Measurements from ENCODE around the gene NR2F1-AS1. TPM values are rescaled to one million over a fixed set of nuclear protein-coding genes. Genes with fewer than 3 reads are reported as not detected.

Gene NR2F1-AS1
- total and polyA plus RNA-seq, 2 experiments from 2014 or later = 0.59 to 4.5 TPM

DNA sequence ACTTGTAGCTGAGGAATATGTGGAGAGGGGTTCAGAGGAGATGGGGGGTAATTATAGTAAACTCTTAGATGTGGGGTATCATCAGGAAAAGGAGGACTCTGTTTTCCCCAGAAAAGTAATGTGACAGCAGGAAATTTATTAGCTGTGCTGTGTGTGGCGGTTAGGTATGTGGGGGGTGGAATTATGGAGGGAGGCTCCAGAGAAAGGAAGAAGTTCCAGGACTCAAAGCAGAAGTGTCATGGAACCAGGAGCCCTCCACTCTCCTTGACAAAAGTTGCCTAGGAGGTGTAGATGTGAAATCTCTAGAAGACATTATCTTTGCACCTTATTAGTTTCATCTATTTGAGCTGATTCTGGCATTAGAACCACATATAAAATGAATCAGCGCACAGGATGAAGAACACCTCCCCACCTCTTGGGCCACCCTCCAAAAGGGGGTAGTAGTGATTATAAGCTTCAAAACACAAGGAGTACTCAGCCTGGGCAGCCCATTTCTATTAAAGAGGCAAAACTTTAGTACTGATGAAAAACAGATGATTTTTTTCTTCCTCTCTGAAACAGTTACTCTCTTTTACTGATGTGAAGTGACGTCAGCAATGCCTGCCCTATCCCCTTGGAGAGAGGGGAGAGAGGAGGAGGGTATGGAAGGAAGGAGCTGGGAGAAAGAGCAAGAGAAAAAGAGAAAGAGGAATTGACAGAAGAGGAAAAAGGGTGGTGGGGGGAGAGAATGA lies 20.2 kb upstream of the NR2F1-AS1 start:
- DNase-seq (ENCODE audit: low spot score) = peak; percentile 74
- H3K36me3 ChIP-seq (ENCODE audit: insufficient read depth) = no peaks in the 10 kb centered on the region
- Mint-ChIP-seq H3K36me3 (ENCODE audit: low read depth) (peaks cover 3% of the 10 kb centered on the region; the same call in 2 of the 3 replicates), H3K27ac (no peak overlapping the region), H3K4me3 (peak overlapping the region; percentile 46; the same call in 2 of the 3 replicates), H3K27me3 (ENCODE audit: insufficient read depth, low read depth, poor library complexity) (no peaks in the 10 kb centered on the region), H3K4me1 (peaks cover 30% of the 10 kb centered on the region), H3K9me3 (peaks cover 7% of the 10 kb centered on the region; the same call in 2 of the 3 replicates)
- TF ChIP-seq, protein P1, sequence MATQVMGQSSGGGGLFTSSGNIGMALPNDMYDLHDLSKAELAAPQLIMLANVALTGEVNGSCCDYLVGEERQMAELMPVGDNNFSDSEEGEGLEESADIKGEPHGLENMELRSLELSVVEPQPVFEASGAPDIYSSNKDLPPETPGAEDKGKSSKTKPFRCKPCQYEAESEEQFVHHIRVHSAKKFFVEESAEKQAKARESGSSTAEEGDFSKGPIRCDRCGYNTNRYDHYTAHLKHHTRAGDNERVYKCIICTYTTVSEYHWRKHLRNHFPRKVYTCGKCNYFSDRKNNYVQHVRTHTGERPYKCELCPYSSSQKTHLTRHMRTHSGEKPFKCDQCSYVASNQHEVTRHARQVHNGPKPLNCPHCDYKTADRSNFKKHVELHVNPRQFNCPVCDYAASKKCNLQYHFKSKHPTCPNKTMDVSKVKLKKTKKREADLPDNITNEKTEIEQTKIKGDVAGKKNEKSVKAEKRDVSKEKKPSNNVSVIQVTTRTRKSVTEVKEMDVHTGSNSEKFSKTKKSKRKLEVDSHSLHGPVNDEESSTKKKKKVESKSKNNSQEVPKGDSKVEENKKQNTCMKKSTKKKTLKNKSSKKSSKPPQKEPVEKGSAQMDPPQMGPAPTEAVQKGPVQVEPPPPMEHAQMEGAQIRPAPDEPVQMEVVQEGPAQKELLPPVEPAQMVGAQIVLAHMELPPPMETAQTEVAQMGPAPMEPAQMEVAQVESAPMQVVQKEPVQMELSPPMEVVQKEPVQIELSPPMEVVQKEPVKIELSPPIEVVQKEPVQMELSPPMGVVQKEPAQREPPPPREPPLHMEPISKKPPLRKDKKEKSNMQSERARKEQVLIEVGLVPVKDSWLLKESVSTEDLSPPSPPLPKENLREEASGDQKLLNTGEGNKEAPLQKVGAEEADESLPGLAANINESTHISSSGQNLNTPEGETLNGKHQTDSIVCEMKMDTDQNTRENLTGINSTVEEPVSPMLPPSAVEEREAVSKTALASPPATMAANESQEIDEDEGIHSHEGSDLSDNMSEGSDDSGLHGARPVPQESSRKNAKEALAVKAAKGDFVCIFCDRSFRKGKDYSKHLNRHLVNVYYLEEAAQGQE (IDR thresholded peaks at IDR 0.05; ENCODE audit: unreplicated experiment) = no peak
- peak; percentile 90 for TF ChIP-seq CREB1 (CRISPR knock-in tag; IDR thresholded peaks at IDR 0.05; ENCODE audit: low read depth)
- no peak overlapping the region for H3K4me3 ChIP-seq
- H4K20me1 ChIP-seq (replicated peaks; ENCODE audit: insufficient read depth) = peaks cover 40% of the 10 kb centered on the region
- H3K9me2 ChIP-seq (ENCODE audit: insufficient read depth) = no peaks in the 10 kb centered on the region
- H3K4me1 ChIP-seq (ENCODE audit: insufficient read depth) = peaks cover 68% of the 10 kb centered on the region
- H3K27me3 ChIP-seq (ENCODE audit: insufficient read depth) = peaks cover 100% of the 10 kb centered on the region
- peaks cover 38% of the 10 kb centered on the region for H3F3A ChIP-seq (replicated peaks; ENCODE audit: low read depth)
- peak; percentile 4; the same call in 2 of the 3 replicates for ATAC-seq
- H3K79me2 ChIP-seq (replicated peaks; ENCODE audit: insufficient read depth) = no peaks in the 10 kb centered on the region
- H2AFZ ChIP-seq = no peak overlapping the region
- H3K27ac ChIP-seq (ENCODE audit: low read depth) = no peak overlapping the region
- no peak overlapping the region for H3K4me2 ChIP-seq

DNA sequence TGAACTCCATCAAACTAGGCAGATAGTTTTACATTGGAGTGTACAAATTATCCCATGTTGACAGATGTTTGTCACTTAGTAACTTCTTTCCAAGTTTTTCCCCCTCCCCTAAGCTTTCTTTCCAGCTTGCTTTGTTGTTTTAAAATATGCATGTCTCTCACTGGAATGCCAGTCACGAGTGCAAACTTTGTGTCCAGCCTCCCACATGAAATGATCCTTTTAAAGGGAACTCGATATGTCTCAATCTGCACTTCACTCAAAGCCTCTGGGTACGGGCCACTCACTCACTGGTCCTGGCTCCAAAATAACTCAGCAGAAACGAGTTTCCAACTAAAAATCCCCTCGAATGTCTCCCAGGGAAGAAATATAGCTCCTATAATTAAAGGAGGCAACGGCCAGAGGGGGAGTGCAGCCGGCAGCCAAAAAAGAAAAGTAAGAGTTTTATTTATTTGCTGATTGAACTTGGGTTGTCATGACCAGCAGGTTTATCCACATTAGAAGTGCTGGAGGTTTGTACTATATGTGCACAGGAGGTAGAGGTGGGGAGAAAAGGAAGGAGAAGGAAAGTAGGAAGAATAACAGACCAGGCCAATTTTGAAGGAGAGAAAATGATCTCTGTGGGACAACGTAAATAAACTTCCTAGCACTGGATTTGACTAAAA lies 19.5 kb upstream of the NR2F1-AS1 start:
- Mint-ChIP-seq H3K9me3 (peaks cover 7% of the 10 kb centered on the region; the same call in 2 of the 3 replicates), H3K36me3 (ENCODE audit: low read depth) (peaks cover 3% of the 10 kb centered on the region; the same call in 2 of the 3 replicates), H3K27me3 (ENCODE audit: insufficient read depth, low read depth, poor library complexity) (no peaks in the 10 kb centered on the region), H3K4me3 (no peak overlapping the region), H3K4me1 (peaks cover 37% of the 10 kb centered on the region), H3K27ac (no peak overlapping the region)
- Histone ChIP-seq H3K27me3 (ENCODE audit: insufficient read depth) (peaks cover 100% of the 10 kb centered on the region), H3K4me2 (peak overlapping the region; percentile 60; the same call in 1 of the 2 replicates), H3K79me2 (replicated peaks; ENCODE audit: insufficient read depth) (no peaks in the 10 kb centered on the region), H3K27ac (ENCODE audit: low read depth) (no peak overlapping the region), H3K36me3 (ENCODE audit: insufficient read depth) (no peaks in the 10 kb centered on the region), H3F3A (replicated peaks; ENCODE audit: low read depth) (peaks cover 40% of the 10 kb centered on the region), H3K4me3 (peak overlapping the region; percentile 18; the same call in 1 of the 2 replicates), H4K20me1 (replicated peaks; ENCODE audit: insufficient read depth) (peaks cover 35% of the 10 kb centered on the region), H3K9me2 (ENCODE audit: insufficient read depth) (no peaks in the 10 kb centered on the region), H2AFZ (no peak overlapping the region), H3K4me1 (ENCODE audit: insufficient read depth) (peaks cover 75% of the 10 kb centered on the region)
- no peak for TF ChIP-seq EZH2phosphoT487 (IDR thresholded peaks at IDR 0.05; ENCODE audit: unreplicated experiment)
- peak; percentile 71 for TF ChIP-seq EZH2 (IDR thresholded peaks at IDR 0.05; ENCODE audit: low read depth, unreplicated experiment)
- no peak for TF ChIP-seq POLR2AphosphoS5 (IDR thresholded peaks at IDR 0.05; ENCODE audit: low read depth)
- ATAC-seq (no peak), DNase-seq (ENCODE audit: low spot score) (no peak)
